IMR-90 (cell line): ENCODE data around the gene MARCHF9. TPM values are rescaled to one million over a fixed set of nuclear protein-coding genes. Genes with fewer than 3 reads are reported as not detected.

ENCODE experiments used
- ATAC-seq: fragments of 200-7000 bp; cut with Tn5 transposase; 2 replicates; pipeline ENCODE4 v1.9.1; 2020; ENCODE audit warnings: low read depth, mild to moderate bottlenecking, moderate library complexity
- BruUV-seq: library from RNA; stranded (reverse); fragments of 400-500 nt; replicated peaks from 2 replicates; lab custom pipeline; 2021; lab: Mats Ljungman, UMichigan
- CTCF ChIA-PET: fragments of 300-600 bp; formaldehyde crosslinking; extraction: SDS; loops from one replicate; lab custom pipeline; 2021; ENCODE audit warnings: antibody characterized with exemption; lab: Yijun Ruan, JAX
- POLR2A ChIA-PET: fragments of 300-600 bp; sonication (Branson Sonifier 250); formaldehyde crosslinking; loops from one replicate; lab custom pipeline; 2022; ENCODE audit warnings: antibody characterized with exemption; ENCODE audit not compliant: unreplicated experiment; lab: Charles Lee
- DNase-seq: peaks from one replicate; pipeline ENCODE4 v3.0.0; 2013
- H2AFZ ChIP-seq: replicated peaks from 2 replicates; pipeline ENCODE3; 2013; ENCODE audit warnings: low read length, mild to moderate bottlenecking; ENCODE audit not compliant: poor library complexity
- H2AK5ac ChIP-seq: 2 replicates; pipeline ENCODE4 v1.6.1; 2013; ENCODE audit warnings: low read depth, low read length, inconsistent platforms
- H2AK9ac ChIP-seq: replicated peaks from 2 replicates; pipeline ENCODE3; 2013; ENCODE audit warnings: mild to moderate bottlenecking, low read depth, low read length, moderate library complexity; ENCODE audit not compliant: poor library complexity
- H2BK120ac ChIP-seq: 2 replicates; pipeline ENCODE4 v1.6.1; 2013; ENCODE audit warnings: low read depth, low read length, inconsistent platforms
- H2BK15ac ChIP-seq: 3 replicates; pipeline ENCODE4 v1.6.1; 2013; ENCODE audit warnings: low read depth, low read length, inconsistent platforms
- H2BK20ac ChIP-seq: 2 replicates; pipeline ENCODE4 v1.6.1; 2013; ENCODE audit warnings: low read depth, mild to moderate bottlenecking, inconsistent platforms, low read length, moderate library complexity
- H2BK5ac ChIP-seq: 2 replicates; pipeline ENCODE4 v1.6.1; 2013; ENCODE audit warnings: mild to moderate bottlenecking, low read depth, low read length, inconsistent platforms; ENCODE audit not compliant: poor library complexity, severe bottlenecking
- H3K14ac ChIP-seq: replicated peaks from 2 replicates; pipeline ENCODE4 v1.6.1; 2013; ENCODE audit warnings: low read depth, low read length, inconsistent platforms
- H3K18ac ChIP-seq: 2 replicates; pipeline ENCODE4 v1.6.1; 2013; ENCODE audit warnings: low read depth, low read length, control low read depth
- H3K23ac ChIP-seq: 2 replicates; pipeline ENCODE4 v1.6.1; 2013; ENCODE audit warnings: low read depth, low read length, inconsistent platforms
- H3K27ac ChIP-seq: 2 replicates; pipeline ENCODE4 v1.5.1; 2013; ENCODE audit warnings: mild to moderate bottlenecking, control low read depth, low read length; ENCODE audit not compliant: insufficient read depth
- H3K27me3 ChIP-seq: 2 replicates; pipeline ENCODE4 v1.6.1; 2013; ENCODE audit warnings: low read length; ENCODE audit not compliant: control insufficient read depth, insufficient read depth
- H3K36me3 ChIP-seq: 2 replicates; pipeline ENCODE4 v1.6.1; 2013; ENCODE audit warnings: low read length, mixed read lengths; ENCODE audit not compliant: control insufficient read depth, insufficient read depth
- H3K4ac ChIP-seq: 2 replicates; pipeline ENCODE4 v1.6.1; 2013; ENCODE audit warnings: low read depth, low read length, inconsistent platforms
- H3K4me1 ChIP-seq: 2 replicates; pipeline ENCODE4 v1.6.1; 2013; ENCODE audit warnings: low read length, mixed read lengths; ENCODE audit not compliant: control insufficient read depth, insufficient read depth
- H3K4me2 ChIP-seq: 2 replicates; pipeline ENCODE4 v1.6.1; 2013; ENCODE audit warnings: low read depth, mild to moderate bottlenecking, control low read depth, low read length, moderate library complexity
- H3K4me3 ChIP-seq: 2 replicates; pipeline ENCODE4 v1.5.1; 2013; ENCODE audit warnings: low read depth, mild to moderate bottlenecking, control low read depth, low read length, moderate library complexity; ENCODE audit not compliant: insufficient read depth
- H3K56ac ChIP-seq: 2 replicates; pipeline ENCODE4 v1.6.1; 2013; ENCODE audit warnings: low read length, inconsistent platforms; ENCODE audit not compliant: insufficient read depth; ENCODE audit errors: extremely low read depth
- H3K79me1 ChIP-seq, 2 experiments: 2 replicates each; pipeline ENCODE4 v1.6.1; 2013; ENCODE audit warnings: low read length in 2 of 2, inconsistent platforms in 1 of 2, low read depth in 1 of 2
- H3K9ac ChIP-seq: 2 replicates; pipeline ENCODE4 v1.6.1; 2013; ENCODE audit warnings: low read depth, low read length, control low read depth
- H3K9me1 ChIP-seq: 2 replicates; pipeline ENCODE4 v1.6.1; 2013; ENCODE audit warnings: low read length, inconsistent platforms; ENCODE audit not compliant: insufficient read depth
- H3K9me3 ChIP-seq: 2 replicates; pipeline ENCODE4 v1.6.1; 2013; ENCODE audit warnings: low read length; ENCODE audit not compliant: control insufficient read depth, insufficient read depth
- H4K20me1 ChIP-seq: 2 replicates; pipeline ENCODE4 v1.6.1; 2013; ENCODE audit warnings: low read length, inconsistent platforms; ENCODE audit not compliant: insufficient read depth
- H4K5ac ChIP-seq: 2 replicates; pipeline ENCODE4 v1.6.1; 2013; ENCODE audit warnings: mild to moderate bottlenecking, low read depth, low read length, control low read depth
- H4K8ac ChIP-seq, 2 experiments: 2 replicates each; pipeline ENCODE4 v1.6.1; 2013; ENCODE audit warnings: low read depth in 2 of 2, low read length in 2 of 2, control low read depth in 1 of 2, inconsistent platforms in 1 of 2
- H4K91ac ChIP-seq: 2 replicates; pipeline ENCODE4 v1.6.1; 2013; ENCODE audit warnings: low read depth, low read length, inconsistent platforms; ENCODE audit not compliant: insufficient read depth
- BHLHE40 ChIP-seq: fragments of 150-350 bp; IDR thresholded peaks from 2 replicates; pipeline ENCODE4 v1.6.1; 2016; ENCODE audit warnings: mild to moderate bottlenecking, low read depth, low read length
- CEBPB ChIP-seq: IDR thresholded peaks from 2 replicates; pipeline ENCODE4 v1.6.1; 2012; ENCODE audit warnings: low read depth, low read length, improper control_type of control experiment
- CHD1 ChIP-seq: IDR thresholded peaks from 2 replicates; pipeline ENCODE4 v1.6.1; 2012; ENCODE audit warnings: low read depth, low read length, improper control_type of control experiment
- FOS ChIP-seq: fragments of 150-350 bp; IDR thresholded peaks from 2 replicates; pipeline ENCODE4 v1.6.1; 2016; ENCODE audit warnings: low read depth, low read length
- MAFK ChIP-seq: IDR thresholded peaks from 2 replicates; pipeline ENCODE4 v1.6.1; 2012; ENCODE audit warnings: low read depth, low read length, improper control_type of control experiment
- MAZ ChIP-seq: IDR thresholded peaks from 2 replicates; pipeline ENCODE4 v1.6.1; 2012; ENCODE audit warnings: low read depth, mild to moderate bottlenecking, low read length, improper control_type of control experiment, moderate library complexity, borderline replicate concordance
- MXI1 ChIP-seq: IDR thresholded peaks from 2 replicates; pipeline ENCODE4 v1.6.1; 2012; ENCODE audit warnings: low read depth, mild to moderate bottlenecking, low read length, moderate library complexity, borderline replicate concordance
- NFE2L2 ChIP-seq: fragments of 150-350 bp; IDR thresholded peaks from 2 replicates; pipeline ENCODE4 v1.6.1; 2016; ENCODE audit warnings: low read depth, mild to moderate bottlenecking, low read length
- POLR2A ChIP-seq: IDR thresholded peaks from 2 replicates; pipeline ENCODE4 v1.6.1; 2012; ENCODE audit warnings: mild to moderate bottlenecking, low read depth, low read length
- RCOR1 ChIP-seq: IDR thresholded peaks from 2 replicates; pipeline ENCODE4 v1.6.1; 2012; ENCODE audit warnings: mild to moderate bottlenecking, low read length, improper control_type of control experiment; ENCODE audit not compliant: insufficient replicate concordance
- RFX5 ChIP-seq: IDR thresholded peaks from 2 replicates; pipeline ENCODE4 v1.8.0; 2012; ENCODE audit warnings: low read depth, mild to moderate bottlenecking, low read length, moderate library complexity
- SMC3 ChIP-seq: fragments of 150-350 bp; IDR thresholded peaks from 2 replicates; pipeline ENCODE4 v1.6.1; 2016; ENCODE audit warnings: low read depth, mild to moderate bottlenecking, antibody characterized with exemption, low read length, moderate library complexity
- WGBS, 2 experiments: methylation state at CpG; one replicate each; pipeline versions ENCODE4 v1.1.5 to v1.1.7; 2013; ENCODE audit warnings: missing lambda C conversion rate in 2 of 2; ENCODE audit not compliant: insufficient read length in 1 of 2; ENCODE audit errors: extremely low coverage in 2 of 2; 5-methylcytosine and 5-hydroxymethylcytosine counted together
- dilution Hi-C: fragments of 300-500 bp; cut with HindIII; formaldehyde crosslinking; loops from one replicate; pipeline ENCODE4 v1.14.3; 2018; ENCODE audit warnings: low sequenced_read_pairs; ENCODE audit not compliant: unreplicated experiment
- in situ Hi-C: fragments of 300-500 bp; cut with MboI; formaldehyde crosslinking; loops from 3 replicates; pipeline ENCODE4 v1.14.3; 2019; ENCODE audit warnings: low sequenced_read_pairs, inconsistent platforms, mixed read lengths
- intact Hi-C: fragments of 100-400 bp; cut with micrococcal nuclease; formaldehyde crosslinking; loops from 2 replicates; pipeline ENCODE4 v1.10.0; 2022
- polyA plus RNA-seq, 3 experiments: library from polyadenylated mRNA; depleted of rRNA; stranded (reverse); fragments of >200 nt; gene quantifications; 2 replicates each; pipeline ENCODE4 v1.2.3, GENCODE V29; 2012; ENCODE audit warnings: low replicate concordance in 1 of 3
- total RNA-seq: library from RNA; depleted of rRNA; stranded (reverse); fragments of >200 nt; gene quantifications from 2 replicates; pipeline ENCODE4 v1.2.3, GENCODE V29; 2012
- TF ChIP-seq, protein P1 (sequence below): fragments of 150-350 bp; IDR thresholded peaks from 2 replicates; pipeline ENCODE4 v1.6.1; 2016; ENCODE audit warnings: low read depth, mild to moderate bottlenecking, low read length, moderate library complexity, borderline replicate concordance
- TF ChIP-seq, protein P2 (sequence below): fragments of 150-350 bp; IDR thresholded peaks from 2 replicates; pipeline ENCODE4 v1.6.1; 2017; ENCODE audit warnings: mild to moderate bottlenecking, antibody characterized with exemption, low read length, low read depth

The MARCHF9 gene
- total and polyA plus RNA-seq, 2 of the 4 experiments (the other 2 are of a cell fraction), result 1.1 to 5.4 TPM

DNA sequence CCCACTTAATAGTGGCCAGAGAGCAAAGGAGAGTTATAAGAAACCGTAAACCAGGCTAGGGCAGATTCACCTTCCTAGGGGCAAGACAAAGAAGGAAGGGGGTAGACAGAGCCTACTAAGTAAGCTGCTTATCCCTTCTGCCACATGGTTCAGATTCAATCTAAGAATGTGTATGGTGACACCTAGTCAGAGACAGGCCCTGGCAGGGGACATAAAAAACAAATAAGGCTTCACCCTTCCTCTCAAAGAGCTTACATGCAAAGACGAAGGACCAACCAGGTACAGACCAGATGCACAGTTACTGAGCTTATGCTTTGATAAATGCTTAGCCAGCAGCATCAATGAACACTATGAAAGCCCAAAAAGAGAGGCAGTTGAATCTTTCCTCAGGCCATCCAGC is 7.6 kb downstream of the MARCHF9 start:
- Histone ChIP-seq H3K27me3 (peaks cover 43% of the 10 kb centered on the region), H3K36me3 (peaks cover 9% of the 10 kb centered on the region), H3K18ac (no peak overlapping the region), H3K4me1 (peaks cover 8% of the 10 kb centered on the region; the same call in 1 of the 2 replicates), H2BK20ac (no peak overlapping the region), H2AFZ (no peak overlapping the region), H3K23ac (no peak overlapping the region), H3K14ac (no peak overlapping the region), H3K27ac (no peak overlapping the region), H4K91ac (no peak overlapping the region), H3K79me1 (no peaks in the 10 kb centered on the region), H3K56ac (no peak overlapping the region), H3K4ac (no peak overlapping the region), H2BK15ac (no peak overlapping the region), H4K20me1 (no peaks in the 10 kb centered on the region), H3K9me1 (0 out of 2 replicates have a peak, but pooled peaks cover 3% of the 10 kb centered on the region), H2BK120ac (no peak overlapping the region), H4K8ac (no peak overlapping the region), H3K4me3 (no peak overlapping the region), H3K4me2 (no peak overlapping the region), H3K9ac (no peak overlapping the region), H3K9me3 (peaks cover 2% of the 10 kb centered on the region; the same call in 1 of the 2 replicates), H2AK5ac (no peak overlapping the region), H2AK9ac (no peak overlapping the region), H4K5ac (no peak overlapping the region), H2BK5ac (no peak overlapping the region)
- intact Hi-C loops, result no loop called here
- no peak for ATAC-seq
- ChIA-PET POLR2A (no interaction called here), CTCF (no interaction called here)
- in situ Hi-C loops, result no loop called here
- dilution Hi-C loops, result no loop called here
- no CpG with 5 or more reads among the region's 2 CpGs for WGBS, 2 experiments
- TF ChIP-seq MAZ, result no peak
- TF ChIP-seq CHD1, result no peak
- no peak for TF ChIP-seq FOS
- no peak for TF ChIP-seq SMC3
- no peak for TF ChIP-seq RCOR1
- no peak for TF ChIP-seq BHLHE40
- TF ChIP-seq NFE2L2, result no peak
- TF ChIP-seq, protein P1, sequence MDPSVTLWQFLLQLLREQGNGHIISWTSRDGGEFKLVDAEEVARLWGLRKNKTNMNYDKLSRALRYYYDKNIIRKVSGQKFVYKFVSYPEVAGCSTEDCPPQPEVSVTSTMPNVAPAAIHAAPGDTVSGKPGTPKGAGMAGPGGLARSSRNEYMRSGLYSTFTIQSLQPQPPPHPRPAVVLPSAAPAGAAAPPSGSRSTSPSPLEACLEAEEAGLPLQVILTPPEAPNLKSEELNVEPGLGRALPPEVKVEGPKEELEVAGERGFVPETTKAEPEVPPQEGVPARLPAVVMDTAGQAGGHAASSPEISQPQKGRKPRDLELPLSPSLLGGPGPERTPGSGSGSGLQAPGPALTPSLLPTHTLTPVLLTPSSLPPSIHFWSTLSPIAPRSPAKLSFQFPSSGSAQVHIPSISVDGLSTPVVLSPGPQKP, result no peak
- TF ChIP-seq MXI1, result no peak
- TF ChIP-seq, protein P2, sequence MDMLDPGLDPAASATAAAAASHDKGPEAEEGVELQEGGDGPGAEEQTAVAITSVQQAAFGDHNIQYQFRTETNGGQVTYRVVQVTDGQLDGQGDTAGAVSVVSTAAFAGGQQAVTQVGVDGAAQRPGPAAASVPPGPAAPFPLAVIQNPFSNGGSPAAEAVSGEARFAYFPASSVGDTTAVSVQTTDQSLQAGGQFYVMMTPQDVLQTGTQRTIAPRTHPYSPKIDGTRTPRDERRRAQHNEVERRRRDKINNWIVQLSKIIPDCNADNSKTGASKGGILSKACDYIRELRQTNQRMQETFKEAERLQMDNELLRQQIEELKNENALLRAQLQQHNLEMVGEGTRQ, result no peak
- TF ChIP-seq CEBPB, result no peak
- TF ChIP-seq MAFK, result no peak
- TF ChIP-seq RFX5, result no peak
- no peak for TF ChIP-seq POLR2A
- DNase-seq, result no peak
- BruUV-seq, result no TSS peak
